ES-I3 (cell line): ENCODE measurements around the gene C1QL1.
A peak's percentile ranks its signal among the peaks of the same experiment; 100 is the strongest.

ENCODE experiments used
- H3K36me3 ChIP-seq: 2 replicates; pipeline ENCODE4 v1.6.1; 2013; ENCODE audit warnings: mild to moderate bottlenecking, low read length, control low read depth, moderate library complexity; ENCODE audit not compliant: insufficient read depth
- H3K4me1 ChIP-seq: 2 replicates; pipeline ENCODE4 v1.6.1; 2013; ENCODE audit warnings: mild to moderate bottlenecking, control low read depth, low read length; ENCODE audit not compliant: insufficient read depth
- H3K9ac ChIP-seq: 2 replicates; pipeline ENCODE4 v1.6.1; 2013; ENCODE audit warnings: low read depth, mild to moderate bottlenecking, low read length, moderate library complexity
- H3K9me3 ChIP-seq: 2 replicates; pipeline ENCODE4 v1.6.1; 2013; ENCODE audit warnings: mild to moderate bottlenecking, low read length, moderate library complexity; ENCODE audit not compliant: control insufficient read depth, insufficient read depth

The C1QL1 gene

DNA sequence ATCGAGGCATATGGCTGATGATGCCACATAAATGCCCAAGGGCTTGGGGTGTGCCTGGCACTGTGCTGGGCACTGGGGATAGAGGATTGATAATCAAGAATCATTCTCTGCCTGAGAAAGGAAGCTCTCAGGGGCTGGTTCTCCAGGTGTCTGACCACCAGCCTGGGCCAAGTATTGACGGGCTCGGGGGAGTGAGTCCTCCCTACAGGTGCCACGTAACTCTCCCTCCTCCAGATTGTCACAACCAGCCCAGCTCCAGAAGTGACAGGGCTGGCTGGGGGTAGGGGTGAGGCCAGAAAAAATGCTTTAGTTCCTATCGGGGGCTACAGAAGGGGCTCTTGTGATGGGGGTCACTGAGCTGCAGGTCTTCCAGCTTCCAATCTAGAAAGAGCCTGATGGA, 10.7 kb upstream of the C1QL1 start:
- Histone ChIP-seq H3K36me3 (no peaks in the 10 kb centered on the region), H3K9me3 (no peaks in the 10 kb centered on the region), H3K9ac (no peak overlapping the region), H3K4me1 (peaks cover 18% of the 10 kb centered on the region)

DNA sequence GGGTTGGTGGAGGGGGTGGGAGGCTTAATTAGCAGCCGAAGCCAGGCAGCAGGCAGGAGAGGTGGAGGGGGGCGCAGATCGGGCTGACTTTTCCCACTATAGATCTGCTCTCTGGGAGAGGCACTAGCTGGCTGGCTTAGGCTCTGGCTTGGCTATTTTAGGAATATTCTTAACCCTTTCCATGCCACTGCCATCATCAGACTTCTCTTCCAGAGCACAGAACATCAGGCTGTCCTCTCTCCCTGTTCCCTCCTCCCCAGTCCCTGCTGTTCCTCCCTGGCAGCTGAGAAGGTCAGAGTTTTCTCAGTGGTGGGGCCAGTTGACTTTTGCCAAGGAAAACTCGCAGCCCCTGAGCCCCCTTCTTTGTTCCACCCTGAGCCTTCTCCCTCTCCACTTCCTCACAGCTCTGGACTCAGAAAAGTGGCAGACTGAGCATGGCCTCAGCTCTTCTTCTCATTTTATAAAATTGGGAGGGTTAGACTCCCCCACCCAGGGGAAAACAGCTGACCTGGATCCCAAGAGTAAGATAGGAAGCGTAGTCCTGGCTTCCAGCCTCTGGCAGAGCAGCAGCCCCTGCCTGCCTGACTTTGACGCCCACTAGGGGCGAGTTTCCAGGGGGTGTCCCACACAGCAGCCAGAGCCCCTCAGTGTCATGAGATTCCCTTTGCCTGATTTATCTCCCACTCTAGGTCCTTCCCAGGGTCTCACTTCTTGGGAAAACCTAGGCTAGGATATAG, 9.9 kb upstream of the C1QL1 start:
- peaks cover 20% of the 10 kb centered on the region for H3K4me1 ChIP-seq
- H3K9me3 ChIP-seq = no peaks in the 10 kb centered on the region
- no peak overlapping the region for H3K9ac ChIP-seq
- H3K36me3 ChIP-seq = no peaks in the 10 kb centered on the region

DNA sequence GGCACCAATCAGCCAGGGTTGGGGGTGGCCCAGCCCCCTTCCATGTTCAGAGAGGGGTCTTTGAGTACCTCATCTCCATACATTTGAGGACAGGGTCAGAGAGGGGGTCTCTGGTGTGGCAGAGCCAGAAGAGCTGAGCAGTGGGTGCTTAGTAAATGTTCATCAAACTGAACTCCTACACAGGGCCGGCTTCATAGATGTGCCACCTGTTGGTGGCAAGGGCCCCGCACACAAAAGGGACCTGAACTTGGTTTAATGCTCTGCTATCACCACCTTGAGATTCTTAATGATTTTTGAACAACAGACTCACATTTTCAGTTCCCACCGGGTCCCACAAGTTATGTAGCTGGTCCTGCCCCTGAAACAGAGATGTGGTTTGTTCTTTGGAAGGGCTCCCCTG, 9.0 kb upstream of the C1QL1 start:
- H3K36me3 ChIP-seq = no peaks in the 10 kb centered on the region
- no peaks in the 10 kb centered on the region for H3K9me3 ChIP-seq
- peaks cover 23% of the 10 kb centered on the region for H3K4me1 ChIP-seq
- no peak overlapping the region for H3K9ac ChIP-seq

DNA sequence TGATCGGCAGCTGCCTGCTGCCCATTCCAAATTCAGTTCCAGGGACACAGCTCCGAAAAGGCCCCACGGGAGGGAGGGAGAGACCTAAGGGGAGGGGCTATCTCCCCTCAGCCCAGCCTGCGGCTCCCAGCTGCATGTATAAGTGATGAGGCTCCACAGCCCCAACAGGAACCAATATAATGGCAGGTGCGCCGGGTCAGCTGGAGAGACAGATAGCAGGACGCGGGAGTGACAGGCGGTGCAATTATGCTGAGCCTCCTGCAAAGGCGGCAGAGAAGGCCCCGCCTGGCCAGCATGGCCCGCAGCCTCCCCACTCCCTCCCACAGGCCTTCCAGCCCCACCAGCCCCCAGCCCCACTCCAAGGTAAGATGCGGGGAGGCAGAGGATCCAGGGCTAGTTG, 8.1 kb upstream of the C1QL1 start:
- H3K36me3 ChIP-seq = no peaks in the 10 kb centered on the region
- no peak overlapping the region for H3K9ac ChIP-seq
- peaks cover 25% of the 10 kb centered on the region for H3K4me1 ChIP-seq
- no peaks in the 10 kb centered on the region for H3K9me3 ChIP-seq

DNA sequence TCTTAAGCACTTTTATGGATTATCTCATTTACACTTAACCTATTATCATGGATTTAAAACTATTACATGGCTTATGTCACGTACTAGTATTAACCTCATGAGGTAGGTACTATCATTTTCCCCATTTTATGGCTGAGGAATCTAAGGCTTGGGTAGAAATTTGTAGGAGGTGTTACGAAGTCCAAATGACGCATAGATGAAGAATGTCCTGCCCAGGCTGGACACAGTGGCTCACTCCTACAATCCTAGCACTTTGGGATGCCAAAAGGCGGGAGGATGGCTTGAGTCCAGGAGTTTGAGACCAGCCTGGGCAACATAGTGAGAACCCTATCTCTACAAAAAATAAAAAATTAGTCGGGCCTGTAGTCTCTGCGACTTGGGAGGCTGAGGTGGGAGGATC, 4.8 kb upstream of the C1QL1 start:
- Histone ChIP-seq H3K9ac (peak overlapping the region; percentile 52; the same call in 1 of the 2 replicates), H3K36me3 (no peaks in the 10 kb centered on the region), H3K9me3 (no peaks in the 10 kb centered on the region), H3K4me1 (peaks cover 27% of the 10 kb centered on the region)

DNA sequence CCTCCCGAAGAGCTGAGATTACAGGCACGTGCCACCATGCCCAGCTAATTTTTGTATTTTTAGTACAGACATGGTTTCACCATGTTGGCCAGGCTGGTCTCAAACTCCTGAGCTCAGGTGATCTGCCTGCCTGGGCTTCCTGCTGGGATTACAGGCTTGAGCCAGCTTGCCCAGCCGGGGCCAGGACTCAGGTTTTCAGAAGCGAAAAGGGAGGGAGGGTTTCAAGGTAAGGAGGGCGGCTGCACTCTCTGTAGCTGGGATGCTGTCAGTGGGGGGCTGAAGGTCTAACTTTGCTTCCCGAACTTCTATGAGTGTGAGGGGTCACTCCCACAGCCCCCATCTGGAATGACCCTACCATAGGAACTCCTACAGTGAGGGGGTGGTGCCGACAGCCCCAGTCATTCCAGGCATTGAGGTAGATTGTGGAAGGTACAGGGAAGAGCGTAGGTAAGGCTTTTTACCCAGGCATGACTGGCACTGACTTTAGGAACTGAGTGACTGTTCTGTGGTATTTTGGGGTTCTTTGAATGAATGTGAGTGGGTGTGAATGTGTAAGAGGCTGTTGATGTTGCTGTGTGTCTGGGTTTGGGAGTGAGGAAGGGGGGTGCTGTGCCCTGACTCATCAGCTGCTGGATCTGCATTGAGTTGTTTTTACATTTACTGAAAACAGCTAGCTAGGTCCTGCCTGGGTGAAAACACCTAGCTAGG, 3.8 kb upstream of the C1QL1 start:
- Histone ChIP-seq H3K9ac (peak overlapping the region; percentile 52), H3K4me1 (peaks cover 19% of the 10 kb centered on the region; the same call in 1 of the 2 replicates), H3K36me3 (no peaks in the 10 kb centered on the region), H3K9me3 (no peaks in the 10 kb centered on the region)

DNA sequence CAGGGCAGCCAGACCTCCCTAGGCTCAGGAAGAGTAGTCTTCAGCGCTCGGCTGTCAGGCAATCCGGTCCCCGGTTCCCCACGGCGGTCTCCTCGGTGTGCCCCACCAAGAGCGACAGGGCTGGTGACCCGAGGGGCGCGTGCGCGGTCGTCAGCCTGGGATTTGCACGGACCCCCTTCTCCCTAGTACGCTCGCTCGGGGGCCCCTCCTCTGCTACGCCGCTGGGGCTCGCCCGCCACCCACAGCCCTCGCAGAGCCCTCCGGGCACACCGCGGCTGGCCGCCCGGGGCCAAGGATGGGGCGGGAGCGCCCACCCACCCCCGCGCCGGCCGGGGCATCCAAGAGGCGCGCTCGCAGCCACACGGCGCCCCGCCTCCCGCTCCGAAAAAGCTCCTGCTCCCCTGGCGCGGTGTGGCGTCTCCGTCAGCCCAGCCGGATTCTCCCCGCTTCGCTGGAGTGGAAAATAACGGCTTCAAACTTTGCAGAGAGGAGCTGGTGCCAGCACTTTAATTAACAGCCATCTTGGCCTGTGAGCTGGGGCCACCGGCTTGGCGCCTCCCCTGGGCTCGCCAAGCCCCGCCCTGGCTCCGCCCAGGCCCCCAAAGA, 2.1 kb upstream of the C1QL1 start:
- H3K9me3 ChIP-seq = no peaks in the 10 kb centered on the region
- no peaks in the 10 kb centered on the region for H3K36me3 ChIP-seq
- peak overlapping the region; percentile 78; the same call in 1 of the 2 replicates for H3K9ac ChIP-seq
- H3K4me1 ChIP-seq = peaks cover 19% of the 10 kb centered on the region; the same call in 1 of the 2 replicates

DNA sequence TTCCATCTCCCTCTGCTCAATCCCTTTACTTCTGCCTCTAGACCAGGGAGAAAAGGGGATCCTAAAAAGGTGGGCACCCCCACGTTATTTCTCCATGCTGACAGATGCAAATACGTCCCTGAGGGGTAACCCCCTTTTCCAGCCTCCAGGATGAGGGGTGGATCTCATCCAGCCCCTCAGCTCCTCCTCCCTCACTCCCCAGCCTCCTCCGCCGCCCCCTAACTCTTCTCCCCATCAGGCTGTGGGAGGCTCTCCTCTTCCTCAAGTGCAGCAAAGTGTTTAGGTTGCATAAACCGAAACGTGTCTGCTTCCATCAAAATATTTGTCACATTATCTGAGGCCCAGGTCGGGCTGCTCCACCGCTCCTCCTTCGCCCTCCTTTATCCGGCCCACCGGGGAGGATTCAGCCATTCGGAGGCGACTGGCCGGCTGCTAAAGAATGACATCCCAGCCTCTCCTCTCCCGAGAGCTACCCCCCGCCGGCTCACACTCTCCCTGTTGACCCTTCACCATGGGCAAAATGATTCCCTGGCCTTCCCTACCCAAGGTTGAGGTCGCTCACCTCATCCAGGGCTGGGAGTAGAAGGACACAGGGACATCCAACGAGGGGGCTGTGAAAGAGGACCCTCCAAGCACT, 1.2 kb upstream of the C1QL1 start:
- Histone ChIP-seq H3K9ac (peak overlapping the region; percentile 78), H3K9me3 (no peaks in the 10 kb centered on the region), H3K36me3 (no peaks in the 10 kb centered on the region), H3K4me1 (peaks cover 19% of the 10 kb centered on the region; the same call in 1 of the 2 replicates)

DNA sequence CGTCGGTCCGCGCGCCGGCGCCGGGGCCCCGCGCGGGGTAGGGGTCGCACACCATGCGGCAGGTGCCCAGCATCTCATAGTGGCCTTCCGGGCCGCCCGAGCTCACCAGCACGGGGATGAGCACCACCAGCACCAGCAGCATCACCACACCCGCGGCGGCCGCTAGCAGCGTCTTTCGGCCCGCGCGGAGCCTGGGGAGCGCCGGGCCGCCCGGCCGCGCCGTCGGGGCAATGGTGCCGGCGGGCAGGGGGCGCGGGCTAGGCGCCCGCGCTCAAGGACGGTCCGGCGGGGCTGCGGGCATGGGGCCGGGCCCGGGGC, 237 bp downstream of the C1QL1 start:
- Histone ChIP-seq H3K4me1 (peaks cover 16% of the 10 kb centered on the region; the same call in 1 of the 2 replicates), H3K9ac (peak overlapping the region; percentile 36; the same call in 1 of the 2 replicates), H3K36me3 (no peaks in the 10 kb centered on the region), H3K9me3 (no peaks in the 10 kb centered on the region)

DNA sequence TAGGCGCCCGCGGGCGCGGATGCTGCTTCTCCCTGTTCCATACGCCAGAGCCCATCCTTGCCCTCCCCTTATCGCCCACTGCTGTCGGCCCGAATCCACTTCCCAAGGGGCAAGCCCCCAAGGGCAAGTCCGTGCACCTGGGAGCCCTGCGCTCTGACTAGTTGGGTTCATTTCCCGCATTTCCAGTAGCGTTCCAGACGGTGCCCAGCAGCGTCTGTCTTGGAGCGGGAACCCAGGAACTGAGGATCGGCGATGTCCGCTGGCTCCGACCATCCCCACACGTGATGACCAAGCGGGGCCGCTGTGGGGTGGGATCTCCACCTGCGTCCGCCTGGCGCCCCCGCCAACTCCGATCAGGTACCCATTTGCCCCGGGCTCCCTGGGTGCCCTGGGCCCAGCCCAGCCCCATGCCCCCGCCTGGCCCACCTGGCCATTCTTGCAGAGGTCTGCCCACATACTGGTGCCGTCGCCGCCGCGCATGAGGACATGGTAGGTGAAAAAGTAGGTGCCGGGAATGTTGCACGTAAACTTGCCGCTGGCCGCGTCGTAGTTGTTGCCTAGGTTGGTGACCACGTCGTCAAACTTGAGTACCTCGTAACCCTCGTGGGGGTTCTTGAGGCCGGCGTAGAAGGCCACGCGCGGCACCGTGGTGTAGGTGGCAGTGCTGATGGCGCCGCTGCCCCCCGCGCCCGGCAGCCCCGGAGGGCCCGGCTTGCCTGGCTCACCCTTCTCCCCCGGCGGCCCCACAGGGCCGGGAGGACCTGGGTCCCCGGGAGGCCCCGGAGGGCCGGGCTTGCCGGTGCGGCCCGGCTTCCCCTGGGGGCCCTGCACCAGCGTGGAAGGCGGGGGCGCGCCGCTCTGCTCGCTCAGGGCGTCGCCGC, 837 bp downstream of the C1QL1 start:
- no peaks in the 10 kb centered on the region for H3K36me3 ChIP-seq
- peak overlapping the region; percentile 36; the same call in 1 of the 2 replicates for H3K9ac ChIP-seq
- peaks cover 14% of the 10 kb centered on the region; the same call in 1 of the 2 replicates for H3K4me1 ChIP-seq
- H3K9me3 ChIP-seq = no peaks in the 10 kb centered on the region

DNA sequence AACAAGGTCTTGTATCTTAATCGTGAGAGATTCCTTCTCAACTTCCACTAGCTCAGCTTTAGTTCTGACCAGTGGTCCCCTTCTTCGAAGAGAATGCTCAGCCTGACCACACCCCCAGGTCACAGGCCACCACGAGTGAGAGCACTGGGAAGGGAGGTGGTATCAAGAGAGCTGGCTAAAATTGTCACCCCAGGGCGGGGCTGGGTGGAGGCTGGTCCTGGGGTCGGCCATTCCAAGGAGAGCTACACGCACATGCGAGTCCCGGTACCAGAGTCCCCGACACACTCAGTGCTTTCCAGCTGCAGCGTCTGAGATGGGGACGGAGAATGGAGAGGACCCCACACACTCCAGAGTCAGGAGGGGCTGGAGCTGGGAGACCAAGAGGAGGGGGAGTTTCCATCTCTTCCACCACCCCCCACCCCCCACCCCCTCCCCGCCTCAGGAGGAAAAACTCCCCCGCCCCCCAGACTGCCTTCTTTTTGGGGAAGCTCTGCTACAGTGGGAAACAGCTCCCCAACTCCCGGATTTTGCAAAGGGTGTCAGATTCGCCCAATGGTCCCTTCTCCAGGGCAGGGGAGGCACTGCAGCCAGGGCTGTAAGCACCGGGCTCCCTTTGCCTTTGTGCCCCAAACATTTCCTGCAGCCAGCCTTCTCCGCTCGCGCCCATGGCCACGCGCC, 1.6 kb downstream of the C1QL1 start:
- Histone ChIP-seq H3K9ac (peak overlapping the region; percentile 36; the same call in 1 of the 2 replicates), H3K9me3 (no peaks in the 10 kb centered on the region), H3K36me3 (no peaks in the 10 kb centered on the region), H3K4me1 (peaks cover 14% of the 10 kb centered on the region; the same call in 1 of the 2 replicates)

DNA sequence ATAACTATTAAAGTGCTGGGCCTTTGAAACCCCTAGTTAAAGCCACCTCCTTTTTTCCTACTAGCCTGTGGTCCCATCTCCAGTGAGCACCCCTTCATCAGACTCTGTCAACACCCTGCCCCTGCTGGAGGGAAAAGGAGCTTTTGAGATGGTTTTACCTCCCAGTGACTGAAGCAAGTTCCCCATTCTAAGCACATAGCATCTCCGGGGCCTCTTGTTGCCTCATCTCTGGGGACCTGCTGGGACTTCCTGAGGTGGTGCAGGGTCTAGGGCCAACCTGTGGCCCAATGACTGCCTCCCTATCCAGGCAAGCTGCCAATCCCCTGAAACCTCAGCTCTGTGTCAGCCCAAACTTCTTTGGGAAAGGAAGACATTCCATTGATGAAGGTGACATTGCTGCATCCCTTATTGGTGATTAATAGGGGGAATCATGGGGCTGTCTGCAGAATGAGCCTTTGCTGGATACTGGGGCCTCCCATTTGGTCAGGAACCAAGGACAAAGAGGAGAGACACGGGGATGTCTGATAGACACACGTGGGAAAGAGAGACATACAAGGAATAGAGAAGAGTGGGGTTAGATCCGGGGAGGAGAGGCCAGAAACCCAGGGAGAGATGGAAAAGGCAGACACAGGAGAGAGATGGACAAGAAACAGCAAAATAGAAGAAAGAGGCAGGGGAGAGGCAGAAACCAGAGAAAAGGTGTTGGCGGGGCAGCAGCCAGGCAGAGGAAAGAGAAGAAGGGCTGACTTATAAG, 2.4 kb downstream of the C1QL1 start:
- Histone ChIP-seq H3K4me1 (peaks cover 9% of the 10 kb centered on the region; the same call in 1 of the 2 replicates), H3K9ac (no peak overlapping the region), H3K36me3 (no peaks in the 10 kb centered on the region), H3K9me3 (no peaks in the 10 kb centered on the region)

DNA sequence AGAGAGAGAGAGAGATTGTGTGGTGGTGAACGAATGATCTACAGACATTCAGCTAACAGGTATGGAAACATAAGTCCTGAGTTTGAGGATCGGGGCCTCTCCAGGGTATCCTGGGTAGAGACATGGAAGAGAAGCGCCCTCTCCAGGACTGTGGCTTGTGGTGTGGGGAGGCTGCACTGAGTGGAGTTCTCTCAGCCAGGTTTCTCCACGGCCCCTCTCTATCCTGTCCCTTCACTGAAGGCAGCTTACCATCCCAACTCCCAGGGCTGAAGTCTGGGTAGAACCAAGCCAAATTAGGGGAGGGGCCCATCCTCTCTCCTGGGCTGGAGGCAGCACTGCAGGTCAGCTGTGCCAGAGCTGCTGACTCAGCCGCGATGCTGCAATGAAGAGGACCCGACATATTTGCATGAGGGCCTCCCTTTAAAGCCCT, 6.2 kb downstream of the C1QL1 start:
- no peaks in the 10 kb centered on the region for H3K36me3 ChIP-seq
- peaks cover 6% of the 10 kb centered on the region; the same call in 1 of the 2 replicates for H3K4me1 ChIP-seq
- H3K9me3 ChIP-seq = no peaks in the 10 kb centered on the region
- H3K9ac ChIP-seq = no peak overlapping the region
